DLD1 (cell line): ENCODE measurements around the gene NCMAP.

Experiments used
- in situ Hi-C: cut with HindIII; loops from 2 replicates; pipeline ENCODE4 v1.10.0; 2017; ENCODE audit warnings: low sequenced_read_pairs

Gene NCMAP

DNA sequence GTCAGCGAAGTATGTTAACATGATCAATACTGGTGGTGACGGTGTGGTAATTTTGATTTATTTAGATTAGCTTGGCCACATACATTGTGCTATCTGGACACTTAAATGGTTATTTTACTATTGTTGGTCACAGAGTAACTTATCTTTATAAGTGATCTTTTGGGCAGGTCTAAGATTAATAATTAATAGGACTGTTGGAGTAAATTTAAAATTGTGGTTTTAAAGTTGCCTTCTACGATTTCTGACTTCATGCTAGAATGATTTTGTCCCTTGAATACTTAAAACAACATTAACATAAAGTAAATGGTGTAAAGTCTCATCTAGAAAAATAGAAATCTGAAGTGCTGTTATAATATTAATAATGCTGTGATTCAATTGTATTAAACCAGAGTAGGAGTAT, 101.9 kb downstream of the NCMAP start:
- in situ Hi-C loops: loop anchor here (25.0 kb wide), 1 partner anchor 555 kb away; no protein-coding TSS in a partner anchor
